DMS153 treated with DMSO at 0.1 percent for 48 hours (cell line): ENCODE measurements around the gene KIF5C.

Experiments
- DNase-seq: peaks from one replicate; lab custom pipeline; 2025; ENCODE audit not compliant: unreplicated experiment; lab: John Stamatoyannopoulos, UW

The KIF5C gene

GRCh38 chr2:148984449-148984848, 109.4 kb downstream of the KIF5C start:
- DNase-seq, result no peak

GRCh38 chr2:148987286-148987685, 112.3 kb downstream of the KIF5C start:
- no peak for DNase-seq

GRCh38 chr2:148988337-148988736, 113.3 kb downstream of the KIF5C start:
- DNase-seq, result no peak

- DNase-seq, result peak; percentile 41
Measured at GRCh38 chr2:148989882-148990493, 115.0 kb downstream of the KIF5C start.

GRCh38 chr2:148990968-148991367, 115.9 kb downstream of the KIF5C start:
- DNase-seq, result no peak

- DNase-seq, result no peak
Measured at GRCh38 chr2:148992448-148992847, 117.4 kb downstream of the KIF5C start.

GRCh38 chr2:148993351-148993750, 118.3 kb downstream of the KIF5C start:
- DNase-seq, result no peak

- peak; percentile 85 for DNase-seq
Measured at GRCh38 chr2:148994341-148994740, 119.3 kb downstream of the KIF5C start.

GRCh38 chr2:148996805-148997204, 121.8 kb downstream of the KIF5C start:
- no peak for DNase-seq

- no peak for DNase-seq
Measured at GRCh38 chr2:148998165-148998830, 123.3 kb downstream of the KIF5C start.

- no peak for DNase-seq
Measured at GRCh38 chr2:148998831-148999200, 123.8 kb downstream of the KIF5C start.

- no peak for DNase-seq
Measured at GRCh38 chr2:148999451-148999921, 124.5 kb downstream of the KIF5C start.

GRCh38 chr2:149000158-149000938, 125.3 kb downstream of the KIF5C start:
- DNase-seq, result no peak

- DNase-seq, result no peak
Measured at GRCh38 chr2:149001496-149001895, 126.5 kb downstream of the KIF5C start.

- no peak for DNase-seq
Measured at GRCh38 chr2:149002378-149002890, 127.4 kb downstream of the KIF5C start.

- no peak for DNase-seq
Measured at GRCh38 chr2:149002891-149003740, 128.1 kb downstream of the KIF5C start.

- DNase-seq, result no peak
Measured at GRCh38 chr2:149004836-149005235, 129.8 kb downstream of the KIF5C start.

GRCh38 chr2:149005471-149006077, 130.5 kb downstream of the KIF5C start:
- DNase-seq, result no peak

- DNase-seq, result no peak
Measured at GRCh38 chr2:149006883-149007543, 132.0 kb downstream of the KIF5C start.

- DNase-seq, result no peak
Measured at GRCh38 chr2:149008381-149008780, 133.4 kb downstream of the KIF5C start.
